Measurements from ENCODE around the gene GET4.

The GET4 gene

GRCh38 chr7:832968-833424, 43.4 kb upstream of the GET4 start:
- no peak for DNase-seq (ENCODE audit: low read depth)
- no peak overlapping the region for H3K4me3 ChIP-seq (ENCODE audit: control insufficient read depth, low read depth, low read length)
- no peak for TF ChIP-seq CTCF (IDR thresholded peaks at IDR 0.05; ENCODE audit: control insufficient read depth, insufficient read depth, low read depth, low read length, missing control alignments)

GRCh38 chr7:833601-834258, 42.6 kb upstream of the GET4 start:
- TF ChIP-seq CTCF (IDR thresholded peaks at IDR 0.05; ENCODE audit: control insufficient read depth, insufficient read depth, low read depth, low read length, missing control alignments) = no peak

GRCh38 chr7:834277-834676, 42.1 kb upstream of the GET4 start:
- no peak for TF ChIP-seq CTCF (IDR thresholded peaks at IDR 0.05; ENCODE audit: control insufficient read depth, insufficient read depth, low read depth, low read length, missing control alignments)
- H3K4me3 ChIP-seq (ENCODE audit: control insufficient read depth, low read depth, low read length) = no peak overlapping the region
- DNase-seq (ENCODE audit: low read depth) = no peak

More at GRCh38 chr7:833601-834258, 42.6 kb upstream of the GET4 start:
- H3K4me3 ChIP-seq (ENCODE audit: control insufficient read depth, low read depth, low read length) = no peak overlapping the region
- DNase-seq (ENCODE audit: low read depth) = no peak

GRCh38 chr7:835021-835420, 41.3 kb upstream of the GET4 start:
- no peak for DNase-seq (ENCODE audit: low read depth)
- H3K4me3 ChIP-seq (ENCODE audit: control insufficient read depth, low read depth, low read length) = no peak overlapping the region
- TF ChIP-seq CTCF (IDR thresholded peaks at IDR 0.05; ENCODE audit: control insufficient read depth, insufficient read depth, low read depth, low read length, missing control alignments) = no peak

- H3K4me3 ChIP-seq (ENCODE audit: control insufficient read depth, low read depth, low read length) = no peak overlapping the region
- no peak for TF ChIP-seq CTCF (IDR thresholded peaks at IDR 0.05; ENCODE audit: control insufficient read depth, insufficient read depth, low read depth, low read length, missing control alignments)
- DNase-seq (ENCODE audit: low read depth) = no peak
Measured at GRCh38 chr7:835485-836401, 40.6 kb upstream of the GET4 start.

DNA sequence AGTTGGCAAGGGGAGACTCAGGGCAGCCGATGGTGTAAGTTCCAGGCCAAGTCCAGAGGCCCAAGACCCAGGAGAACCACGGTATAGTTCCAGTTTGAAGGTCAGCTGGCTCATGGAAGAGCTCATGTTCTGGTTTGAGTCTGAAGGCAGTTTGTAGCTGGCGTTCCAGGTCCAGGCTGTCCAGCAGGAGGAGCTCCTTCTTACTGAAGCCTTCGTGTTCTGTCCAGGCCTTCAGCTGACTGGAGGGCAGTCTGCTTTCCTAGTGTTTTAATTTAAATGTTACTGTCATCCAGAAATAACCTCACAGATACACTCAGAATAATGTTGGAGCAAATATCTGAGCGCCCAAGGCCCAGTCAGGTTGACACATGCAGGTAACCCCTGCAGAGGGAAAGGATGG, 39.9 kb upstream of the GET4 start:
- peak; percentile 58 for TF ChIP-seq CTCF (IDR thresholded peaks at IDR 0.05; ENCODE audit: control insufficient read depth, insufficient read depth, low read depth, low read length, missing control alignments)
- H3K4me3 ChIP-seq (ENCODE audit: control insufficient read depth, low read depth, low read length) = no peak overlapping the region
- no peak for DNase-seq (ENCODE audit: low read depth)
